Adrenal gland (tissue), 5 donors: ENCODE measurements around the gene PATE2.

Experiments used
- CTCF ChIP-seq, 6 experiments: fragments of 450-650 bp in 4 of 6; fragments of 200-600 bp in 2 of 6; sonication (generic) in 1 of 6; IDR thresholded peaks; 1 replicate in 5 of 6; 2 replicates in 1 of 6; pipeline versions ENCODE4 v1.5.1 to v1.8.0; 2016 to 2021; ENCODE audit warnings: antibody characterized with exemption in 6 of 6, mild to moderate bottlenecking in 2 of 6, moderate library complexity in 1 of 6
- POLR2A ChIP-seq, 2 donors: fragments of 450-650 bp; IDR thresholded peaks; one replicate each; pipeline ENCODE4 v1.6.1; 2017; ENCODE audit warnings: antibody characterized with exemption in 2 of 2, mild to moderate bottlenecking in 2 of 2, moderate library complexity in 1 of 2
- donor health status: DM: no; HTN: no; CAD: no.

- TF ChIP-seq CTCF (IDR thresholded peaks at IDR 0.05) (no peak), POLR2A (IDR thresholded peaks at IDR 0.05) (no peak)
Observed at GRCh38 chr11:125770583-125770982, 8.0 kb downstream of the PATE2 start.
